Memory B cell (primary cell): ENCODE results near the gene HERPUD1.
A peak's percentile ranks its signal among the peaks of the same experiment; 100 is the strongest.
"Not testable (repeated sequence)": the region's sequence is repeated elsewhere in the genome, so short reads cannot be mapped to it uniquely, and the experiment has no call there.

Experiments used
- ATAC-seq: fragments of 150-1000 bp; cut with Tn5 transposase; 2 replicates; pipeline ENCODE4 v1.10.0; 2021; ENCODE audit warnings: low read depth, mild to moderate bottlenecking, moderate library complexity
- DNase-seq, 2 donors: peaks; one replicate each; pipeline ENCODE4 v3.0.0; 2022; ENCODE audit warnings: low spot score in 2 of 2
- H3K27ac Mint-ChIP-seq: one replicate; pipeline ENCODE4 v1.8.0; 2022; ENCODE audit warnings: mild to moderate bottlenecking, moderate library complexity, mixed read lengths
- H3K27me3 Mint-ChIP-seq: one replicate; pipeline ENCODE4 v1.8.0; 2022; ENCODE audit warnings: mixed read lengths
- H3K36me3 Mint-ChIP-seq: one replicate; pipeline ENCODE4 v1.8.0; 2022; ENCODE audit warnings: mild to moderate bottlenecking, mixed read lengths
- H3K4me1 Mint-ChIP-seq: one replicate; pipeline ENCODE4 v1.8.0; 2022; ENCODE audit warnings: mixed read lengths
- H3K4me3 Mint-ChIP-seq: one replicate; pipeline ENCODE4 v1.8.0; 2022; ENCODE audit warnings: mild to moderate bottlenecking, moderate library complexity, mixed read lengths
- H3K9me3 Mint-ChIP-seq: one replicate; pipeline ENCODE4 v1.8.0; 2022; ENCODE audit warnings: mixed read lengths

The HERPUD1 gene, protein sequence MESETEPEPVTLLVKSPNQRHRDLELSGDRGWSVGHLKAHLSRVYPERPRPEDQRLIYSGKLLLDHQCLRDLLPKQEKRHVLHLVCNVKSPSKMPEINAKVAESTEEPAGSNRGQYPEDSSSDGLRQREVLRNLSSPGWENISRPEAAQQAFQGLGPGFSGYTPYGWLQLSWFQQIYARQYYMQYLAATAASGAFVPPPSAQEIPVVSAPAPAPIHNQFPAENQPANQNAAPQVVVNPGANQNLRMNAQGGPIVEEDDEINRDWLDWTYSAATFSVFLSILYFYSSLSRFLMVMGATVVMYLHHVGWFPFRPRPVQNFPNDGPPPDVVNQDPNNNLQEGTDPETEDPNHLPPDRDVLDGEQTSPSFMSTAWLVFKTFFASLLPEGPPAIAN

GRCh38 chr16:56931892-56932720 is at the start of gene HERPUD1:
Gene HERPUD1 (plus strand): TSS chr16:56932142. CDS start chr16:56932245, 103 bp downstream.
- Mint-ChIP-seq H3K4me1 (peaks cover 33% of the 10 kb centered on the region), H3K36me3 (peaks cover 25% of the 10 kb centered on the region), H3K27me3 (no peaks in the 10 kb centered on the region), H3K4me3 (peak within 1 kb of the TSS; percentile 98), H3K27ac (peak within 1 kb of the TSS; percentile 99), H3K9me3 (no peaks in the 10 kb centered on the region)
- ATAC-seq, result peak; percentile 77
- DNase-seq, result peak; percentile 98 to 99

GRCh38 chr16:56883586-56883985 is 48.4 kb upstream of the HERPUD1 start:
- no peaks in the 10 kb centered on the region for H3K9me3 Mint-ChIP-seq
- no peak overlapping the region for H3K4me3 Mint-ChIP-seq
- H3K36me3 Mint-ChIP-seq, result no peaks in the 10 kb centered on the region
- ATAC-seq (no peak), DNase-seq (no peak)
- peaks cover 8% of the 10 kb centered on the region for H3K4me1 Mint-ChIP-seq
- H3K27me3 Mint-ChIP-seq, result no peaks in the 10 kb centered on the region
- H3K27ac Mint-ChIP-seq, result no peak overlapping the region

DNA sequence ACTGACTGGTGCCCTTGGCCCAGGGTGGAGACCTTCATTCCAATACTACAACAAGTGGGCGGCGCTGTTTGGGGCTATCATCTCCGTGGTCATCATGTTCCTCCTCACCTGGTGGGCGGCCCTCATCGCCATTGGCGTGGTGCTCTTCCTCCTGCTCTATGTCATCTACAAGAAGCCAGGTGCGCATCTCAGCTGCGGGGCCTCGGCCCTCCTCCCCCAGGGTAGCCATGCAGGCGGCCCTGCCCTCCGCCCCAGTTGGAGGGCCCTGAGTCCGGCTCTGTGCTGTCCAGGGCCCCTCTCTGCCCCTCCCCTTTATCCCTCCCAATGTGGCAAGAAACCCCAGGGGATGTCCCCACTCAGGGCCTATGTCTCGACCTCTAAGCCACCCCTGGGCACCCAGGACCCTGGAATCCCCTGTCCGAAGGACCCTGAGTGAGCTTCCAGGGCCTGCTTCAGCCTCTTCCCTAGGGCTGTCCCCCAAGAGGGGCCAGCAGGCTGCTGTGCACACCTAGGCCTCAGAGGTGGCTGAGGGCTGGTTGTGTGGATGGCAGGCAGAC is 47.8 kb upstream of the HERPUD1 start:
- Mint-ChIP-seq H3K27me3 (no peaks in the 10 kb centered on the region), H3K27ac (no peak overlapping the region), H3K9me3 (no peaks in the 10 kb centered on the region), H3K4me1 (peaks cover 13% of the 10 kb centered on the region), H3K36me3 (no peaks in the 10 kb centered on the region), H3K4me3 (no peak overlapping the region)
- DNase-seq (no peak), ATAC-seq (no peak)

DNA sequence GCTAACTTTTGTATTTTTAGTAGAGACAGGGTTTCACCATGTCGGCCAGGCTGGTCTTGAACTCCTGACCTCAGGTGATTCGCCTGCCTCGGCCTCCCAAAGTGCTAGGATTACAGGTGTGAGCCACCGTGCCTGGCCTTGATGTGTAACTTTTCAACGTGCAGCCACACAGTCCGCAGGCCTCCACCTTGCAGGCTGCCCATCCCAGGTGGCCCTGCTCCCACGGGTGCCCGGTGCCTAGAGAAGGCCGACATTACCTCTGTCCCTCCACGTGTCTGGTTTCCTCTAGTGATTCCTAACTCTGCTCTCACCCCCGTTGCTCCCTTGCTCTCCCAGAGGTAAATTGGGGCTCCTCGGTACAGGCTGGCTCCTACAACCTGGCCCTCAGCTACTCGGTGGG is 47.0 kb upstream of the HERPUD1 start:
- not testable (repeated sequence) for H3K4me3 Mint-ChIP-seq, ATAC-seq, H3K9me3 Mint-ChIP-seq, H3K36me3 Mint-ChIP-seq, DNase-seq, H3K27ac Mint-ChIP-seq, H3K27me3 Mint-ChIP-seq
- peaks cover 16% of the 10 kb centered on the region for H3K4me1 Mint-ChIP-seq

DNA sequence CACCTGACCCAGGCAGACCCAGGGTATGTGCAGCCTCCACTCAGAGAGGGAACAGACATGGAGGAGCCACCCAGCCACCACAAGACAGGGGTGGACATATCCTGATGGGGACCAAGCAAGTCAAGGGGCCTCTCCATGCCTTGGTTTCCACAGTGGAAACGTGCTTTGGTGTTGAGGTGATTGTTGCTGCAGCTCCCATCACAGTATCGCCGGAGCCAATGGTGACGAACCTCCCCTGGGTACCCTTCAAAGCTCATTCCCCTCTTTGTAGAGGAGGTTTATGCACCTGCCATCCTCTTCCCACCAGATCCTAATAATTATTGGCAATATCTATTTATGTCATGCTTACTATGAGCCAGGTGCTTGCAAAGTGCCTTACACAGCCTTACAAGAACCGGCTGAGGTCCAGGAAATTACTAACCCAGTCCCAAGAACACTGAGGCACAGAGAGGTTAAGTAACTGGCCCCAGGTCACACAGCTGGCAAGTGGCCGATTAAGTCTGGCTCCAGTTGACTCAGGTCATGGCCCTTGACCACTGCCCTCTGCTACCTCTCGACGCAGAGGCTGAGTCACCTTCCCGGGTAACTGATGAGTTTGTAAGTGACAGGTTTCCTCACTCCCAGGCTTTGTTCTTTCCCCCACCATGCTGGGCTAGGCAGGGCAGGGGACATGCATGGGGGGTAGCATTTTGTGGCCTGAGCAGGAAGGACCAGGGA is 46.3 kb upstream of the HERPUD1 start:
- Mint-ChIP-seq H3K27ac (no peak overlapping the region), H3K4me3 (no peak overlapping the region), H3K4me1 (peaks cover 14% of the 10 kb centered on the region), H3K9me3 (no peaks in the 10 kb centered on the region), H3K27me3 (no peaks in the 10 kb centered on the region), H3K36me3 (no peaks in the 10 kb centered on the region)
- ATAC-seq (no peak), DNase-seq (no peak)

DNA sequence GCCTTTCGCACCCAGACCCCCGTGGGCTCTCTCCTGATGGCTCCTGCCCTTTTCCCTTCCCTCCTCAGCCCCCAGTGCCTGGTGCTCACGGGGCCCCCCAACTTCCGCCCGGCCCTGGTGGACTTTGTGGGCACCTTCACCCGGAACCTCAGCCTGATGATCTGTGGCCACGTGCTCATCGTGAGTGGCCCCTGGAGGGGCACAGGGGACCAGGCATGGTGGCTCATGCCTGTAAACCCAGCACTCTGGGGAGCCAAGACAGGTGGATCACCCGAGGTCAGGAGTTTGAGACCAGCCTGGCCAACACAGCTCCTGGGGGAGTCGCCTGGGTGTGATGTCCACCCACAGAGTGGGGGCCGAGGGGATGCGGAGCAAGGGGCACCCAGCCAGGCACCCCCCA is 45.6 kb upstream of the HERPUD1 start:
- ATAC-seq, result no peak
- no peak overlapping the region for H3K4me3 Mint-ChIP-seq

GRCh38 chr16:56886826-56887225 is 45.1 kb upstream of the HERPUD1 start:
- H3K27me3 Mint-ChIP-seq, result no peaks in the 10 kb centered on the region
- no peaks in the 10 kb centered on the region for H3K9me3 Mint-ChIP-seq
- ATAC-seq, result no peak
- peaks cover 11% of the 10 kb centered on the region for H3K4me1 Mint-ChIP-seq
- H3K27ac Mint-ChIP-seq, result no peak overlapping the region
- no peak for DNase-seq
- H3K4me3 Mint-ChIP-seq, result no peak overlapping the region
- H3K36me3 Mint-ChIP-seq, result peaks cover 2% of the 10 kb centered on the region

More for the DNA sequence above, 45.6 kb upstream of the HERPUD1 start:
- no peaks in the 10 kb centered on the region for H3K9me3 Mint-ChIP-seq
- no peak overlapping the region for H3K27ac Mint-ChIP-seq
- no peak for DNase-seq
- H3K27me3 Mint-ChIP-seq, result no peaks in the 10 kb centered on the region
- peaks cover 11% of the 10 kb centered on the region for H3K4me1 Mint-ChIP-seq
- no peaks in the 10 kb centered on the region for H3K36me3 Mint-ChIP-seq

GRCh38 chr16:56888806-56889205 is 43.1 kb upstream of the HERPUD1 start:
- peak; percentile 98 for ATAC-seq
- H3K9me3 Mint-ChIP-seq, result no peaks in the 10 kb centered on the region
- H3K27ac Mint-ChIP-seq, result peak overlapping the region; percentile 72

GRCh38 chr16:56889206-56889605 is 42.7 kb upstream of the HERPUD1 start:
- no peaks in the 10 kb centered on the region for H3K9me3 Mint-ChIP-seq
- H3K27ac Mint-ChIP-seq, result peak overlapping the region; percentile 72
- DNase-seq, result no peak
- peak overlapping the region; percentile 70 for H3K4me3 Mint-ChIP-seq
- peaks cover 11% of the 10 kb centered on the region for H3K4me1 Mint-ChIP-seq
- H3K36me3 Mint-ChIP-seq, result peaks cover 2% of the 10 kb centered on the region
- ATAC-seq, result peak; percentile 31
- H3K27me3 Mint-ChIP-seq, result no peaks in the 10 kb centered on the region

More at GRCh38 chr16:56888806-56889205, 43.1 kb upstream of the HERPUD1 start:
- H3K36me3 Mint-ChIP-seq, result peaks cover 2% of the 10 kb centered on the region
- peak; percentile 52 to 66 for DNase-seq
- no peaks in the 10 kb centered on the region for H3K27me3 Mint-ChIP-seq
- peak overlapping the region; percentile 70 for H3K4me3 Mint-ChIP-seq
- peaks cover 11% of the 10 kb centered on the region for H3K4me1 Mint-ChIP-seq

DNA sequence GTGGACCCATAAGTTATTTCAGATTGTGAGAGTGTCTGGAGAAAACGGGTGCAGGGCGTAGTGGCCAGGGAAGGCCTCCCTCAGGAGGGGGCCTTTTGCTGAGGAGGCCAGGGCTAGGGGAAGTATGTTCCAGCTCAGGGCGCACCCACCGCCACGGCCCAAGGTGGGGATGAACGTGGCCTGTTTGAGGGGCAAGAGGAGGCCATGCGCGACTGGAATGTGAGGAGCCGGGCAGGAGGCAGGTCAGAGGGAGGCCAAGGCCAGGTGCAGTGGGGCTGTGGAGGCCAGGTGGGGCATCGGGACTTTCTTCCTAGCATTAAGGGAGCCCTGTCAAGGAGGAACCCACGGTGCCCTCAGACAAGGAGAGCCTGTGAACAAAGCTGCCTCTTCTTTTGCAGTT is 40.3 kb upstream of the HERPUD1 start:
- Mint-ChIP-seq H3K36me3 (peaks cover 2% of the 10 kb centered on the region), H3K9me3 (no peaks in the 10 kb centered on the region), H3K4me1 (peaks cover 11% of the 10 kb centered on the region), H3K27me3 (no peaks in the 10 kb centered on the region), H3K4me3 (no peak overlapping the region), H3K27ac (no peak overlapping the region)
- DNase-seq, result no peak
- no peak for ATAC-seq

DNA sequence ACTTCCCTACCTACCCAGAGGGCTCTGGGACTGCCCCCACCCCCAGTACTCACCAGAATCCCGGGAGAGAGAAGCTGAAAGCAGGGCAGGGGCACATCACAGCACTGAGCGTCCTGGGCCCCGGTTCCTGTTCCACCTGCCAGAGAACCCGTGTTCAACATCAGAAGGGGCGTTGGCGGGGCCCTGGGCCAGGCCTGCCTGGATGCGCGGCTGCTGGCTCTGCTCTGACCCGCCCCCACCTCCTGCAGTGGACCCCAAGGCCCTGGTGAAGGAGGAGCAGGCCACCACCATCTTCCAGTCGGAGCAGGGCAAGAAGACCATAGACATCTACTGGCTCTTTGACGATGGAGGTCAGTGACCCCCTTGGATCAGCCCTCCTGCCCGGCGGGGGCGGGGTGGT is 39.2 kb upstream of the HERPUD1 start:
- no peaks in the 10 kb centered on the region for H3K9me3 Mint-ChIP-seq
- peaks cover 13% of the 10 kb centered on the region for H3K4me1 Mint-ChIP-seq
- H3K4me3 Mint-ChIP-seq, result no peak overlapping the region
- no peak overlapping the region for H3K27ac Mint-ChIP-seq
- DNase-seq (no peak), ATAC-seq (no peak)
- H3K36me3 Mint-ChIP-seq, result peaks cover 2% of the 10 kb centered on the region
- no peaks in the 10 kb centered on the region for H3K27me3 Mint-ChIP-seq

DNA sequence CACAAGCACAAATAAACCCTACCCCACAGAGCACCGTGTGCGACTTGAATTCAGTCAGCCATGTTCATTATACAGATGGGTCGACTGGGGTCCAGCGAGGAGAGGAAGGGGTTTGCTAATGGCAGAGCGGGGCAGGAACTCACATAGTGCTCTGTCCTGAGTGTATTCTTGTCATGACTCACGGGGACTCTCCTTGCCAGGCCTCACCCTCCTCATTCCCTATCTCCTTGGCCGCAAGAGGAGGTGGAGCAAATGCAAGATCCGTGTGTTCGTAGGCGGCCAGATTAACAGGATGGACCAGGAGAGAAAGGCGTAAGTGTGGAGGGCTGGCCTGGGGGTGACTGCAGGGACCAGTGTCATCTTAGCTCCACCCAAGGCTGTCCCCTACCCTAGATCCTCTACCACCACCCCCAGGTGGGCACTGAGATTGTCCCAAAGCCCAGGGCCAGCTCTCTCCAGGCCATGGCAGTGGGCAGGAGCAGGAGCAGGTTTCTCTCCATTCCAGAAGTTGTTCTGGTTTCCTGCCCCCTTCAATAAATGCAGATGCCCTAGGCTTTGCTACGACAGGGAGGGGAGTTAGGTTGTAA is 37.5 kb upstream of the HERPUD1 start:
- Mint-ChIP-seq H3K9me3 (no peaks in the 10 kb centered on the region), H3K4me1 (peaks cover 16% of the 10 kb centered on the region), H3K4me3 (no peak overlapping the region), H3K36me3 (peaks cover 2% of the 10 kb centered on the region), H3K27ac (no peak overlapping the region), H3K27me3 (no peaks in the 10 kb centered on the region)
- DNase-seq (no peak), ATAC-seq (no peak)

- H3K4me1 Mint-ChIP-seq, result peaks cover 23% of the 10 kb centered on the region
- no peak overlapping the region for H3K4me3 Mint-ChIP-seq
- no peaks in the 10 kb centered on the region for H3K27me3 Mint-ChIP-seq
- H3K36me3 Mint-ChIP-seq, result peaks cover 4% of the 10 kb centered on the region
- no peak overlapping the region for H3K27ac Mint-ChIP-seq
- ATAC-seq, result no peak
- H3K9me3 Mint-ChIP-seq, result no peaks in the 10 kb centered on the region
- no peak for DNase-seq
Observed at GRCh38 chr16:56895813-56896212, 36.1 kb upstream of the HERPUD1 start.
